GM12865 (cell line): ENCODE data around the gene BCAS2.
A peak's percentile ranks its signal among the peaks of the same experiment; 100 is the strongest.

Experiments
- DNase-seq: peaks from one replicate; pipeline ENCODE4 v3.0.0; 2010; ENCODE audit warnings: low read depth
- H3K4me3 ChIP-seq: 2 replicates; pipeline ENCODE4 v1.5.1; 2011; ENCODE audit warnings: mild to moderate bottlenecking, low read depth, low read length, control low read depth
- TF ChIP-seq, protein P1 (sequence below): IDR thresholded peaks from 2 replicates; pipeline ENCODE4 v1.5.1; 2011; ENCODE audit warnings: low read length, control low read depth, low read depth, inconsistent platforms; ENCODE audit not compliant: insufficient read depth; ENCODE audit errors: missing control alignments

Gene BCAS2

DNA sequence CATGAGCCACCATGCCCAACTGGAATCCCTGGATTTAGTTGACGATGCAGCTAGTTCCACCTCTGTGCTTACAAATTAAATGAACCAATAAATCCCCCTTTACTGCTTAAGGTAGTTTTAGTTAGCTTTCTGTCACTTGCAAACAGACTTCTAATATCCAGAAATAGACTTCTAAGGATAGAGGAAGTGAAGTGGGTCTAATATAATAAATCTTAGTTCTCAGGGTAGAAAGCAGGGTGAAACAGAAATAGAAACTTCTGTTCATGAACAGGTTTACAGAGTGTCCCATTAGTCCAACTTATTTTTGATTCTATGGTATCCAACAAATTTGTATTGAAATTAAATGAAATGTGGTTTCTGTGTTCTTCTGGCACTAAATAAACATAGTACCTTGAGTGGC is 20.1 kb downstream of the BCAS2 start:
- TF ChIP-seq, protein P1, sequence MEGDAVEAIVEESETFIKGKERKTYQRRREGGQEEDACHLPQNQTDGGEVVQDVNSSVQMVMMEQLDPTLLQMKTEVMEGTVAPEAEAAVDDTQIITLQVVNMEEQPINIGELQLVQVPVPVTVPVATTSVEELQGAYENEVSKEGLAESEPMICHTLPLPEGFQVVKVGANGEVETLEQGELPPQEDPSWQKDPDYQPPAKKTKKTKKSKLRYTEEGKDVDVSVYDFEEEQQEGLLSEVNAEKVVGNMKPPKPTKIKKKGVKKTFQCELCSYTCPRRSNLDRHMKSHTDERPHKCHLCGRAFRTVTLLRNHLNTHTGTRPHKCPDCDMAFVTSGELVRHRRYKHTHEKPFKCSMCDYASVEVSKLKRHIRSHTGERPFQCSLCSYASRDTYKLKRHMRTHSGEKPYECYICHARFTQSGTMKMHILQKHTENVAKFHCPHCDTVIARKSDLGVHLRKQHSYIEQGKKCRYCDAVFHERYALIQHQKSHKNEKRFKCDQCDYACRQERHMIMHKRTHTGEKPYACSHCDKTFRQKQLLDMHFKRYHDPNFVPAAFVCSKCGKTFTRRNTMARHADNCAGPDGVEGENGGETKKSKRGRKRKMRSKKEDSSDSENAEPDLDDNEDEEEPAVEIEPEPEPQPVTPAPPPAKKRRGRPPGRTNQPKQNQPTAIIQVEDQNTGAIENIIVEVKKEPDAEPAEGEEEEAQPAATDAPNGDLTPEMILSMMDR, result no peak
- DNase-seq, result peak; percentile 6
- no peak overlapping the region for H3K4me3 ChIP-seq

DNA sequence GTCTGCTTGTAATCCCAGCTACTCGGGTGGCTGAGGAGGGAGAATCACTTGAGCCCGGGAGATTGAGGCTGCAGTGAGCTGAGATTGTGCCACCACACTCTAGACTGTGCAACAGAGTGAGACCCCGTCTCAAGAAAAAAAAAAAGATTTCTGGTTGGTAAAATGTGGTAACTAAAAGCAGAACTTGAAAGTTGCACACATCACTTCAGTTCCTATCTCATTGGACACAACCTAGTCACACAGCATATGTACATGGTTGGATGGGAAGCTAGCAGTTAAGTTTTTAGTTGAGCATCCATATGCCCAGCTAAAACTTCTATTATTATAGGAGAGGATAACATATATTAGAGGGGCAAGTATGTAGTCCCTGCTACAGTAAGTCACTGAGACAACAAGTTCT is 22.1 kb downstream of the BCAS2 start:
- TF ChIP-seq, protein P1, result no peak
- DNase-seq, result peak; percentile 9
- no peak overlapping the region for H3K4me3 ChIP-seq

DNA sequence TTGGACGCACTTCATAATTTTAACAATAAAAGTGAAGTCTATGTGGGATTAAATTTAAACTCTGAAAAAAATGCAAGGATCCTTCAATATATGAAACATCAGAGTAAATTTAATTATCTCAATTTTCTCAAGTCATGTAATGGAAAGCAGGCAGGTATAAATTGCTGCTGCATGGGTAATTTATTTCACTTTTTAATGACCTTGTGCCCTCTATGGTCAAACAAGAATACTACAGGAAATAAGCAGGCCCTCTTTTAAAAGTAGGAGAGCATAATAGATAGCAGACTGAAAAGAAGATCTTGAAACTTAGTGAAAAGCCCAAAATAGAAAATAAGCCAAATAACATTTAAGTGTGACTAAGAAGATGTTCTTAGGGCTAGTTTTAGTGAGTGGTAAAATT is 22.9 kb downstream of the BCAS2 start:
- TF ChIP-seq, protein P1, result peak; percentile 28
- H3K4me3 ChIP-seq, result no peak overlapping the region
- peak; percentile 36 for DNase-seq

DNA sequence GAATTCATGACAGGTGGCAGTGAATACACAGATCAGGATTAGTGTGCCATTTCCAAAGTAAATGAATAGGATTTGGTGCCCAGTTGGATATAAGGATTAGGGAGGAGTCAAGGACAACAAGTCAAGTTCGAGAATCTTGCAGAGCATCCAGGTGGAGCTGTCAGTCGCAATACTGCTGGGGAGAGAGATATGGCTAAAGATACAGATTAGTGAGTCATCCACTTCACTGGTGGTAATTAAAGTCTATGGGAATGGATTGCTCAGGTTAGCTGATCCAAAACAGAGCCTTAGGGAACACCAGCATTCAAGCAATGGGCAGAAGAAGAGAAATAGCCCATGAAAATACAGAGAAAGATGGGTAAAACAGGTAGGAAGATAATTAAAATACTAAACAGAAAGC is 26.8 kb downstream of the BCAS2 start:
- DNase-seq, result no peak
- TF ChIP-seq, protein P1, result no peak
- no peak overlapping the region for H3K4me3 ChIP-seq

DNA sequence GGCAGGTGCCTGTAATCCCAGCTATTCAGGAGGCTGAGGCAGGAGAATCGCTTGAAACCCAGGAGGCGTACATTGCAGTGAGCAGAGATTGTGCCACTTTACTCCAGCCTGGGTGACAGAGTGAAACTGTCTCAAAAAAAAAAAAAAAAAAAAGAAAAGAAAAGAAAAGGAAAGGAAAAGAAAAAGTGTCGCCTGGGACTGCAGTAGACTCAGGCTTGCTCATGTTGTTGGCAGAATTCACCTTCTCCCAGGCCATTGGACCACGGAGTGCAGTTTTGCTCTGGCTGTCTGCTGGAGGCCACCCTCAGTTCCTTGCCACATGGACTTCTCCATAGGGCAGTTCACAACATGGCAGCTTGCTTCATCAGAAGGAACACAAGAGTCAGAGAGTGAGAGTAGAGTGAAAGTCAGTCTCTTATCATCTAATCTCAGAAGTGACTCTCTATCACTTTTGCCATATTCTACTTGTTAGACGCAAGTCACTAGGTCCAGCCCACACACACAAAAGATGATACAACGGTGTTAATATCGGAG is 29.2 kb downstream of the BCAS2 start:
- no peak for DNase-seq
- TF ChIP-seq, protein P1, result no peak
- no peak overlapping the region for H3K4me3 ChIP-seq

DNA sequence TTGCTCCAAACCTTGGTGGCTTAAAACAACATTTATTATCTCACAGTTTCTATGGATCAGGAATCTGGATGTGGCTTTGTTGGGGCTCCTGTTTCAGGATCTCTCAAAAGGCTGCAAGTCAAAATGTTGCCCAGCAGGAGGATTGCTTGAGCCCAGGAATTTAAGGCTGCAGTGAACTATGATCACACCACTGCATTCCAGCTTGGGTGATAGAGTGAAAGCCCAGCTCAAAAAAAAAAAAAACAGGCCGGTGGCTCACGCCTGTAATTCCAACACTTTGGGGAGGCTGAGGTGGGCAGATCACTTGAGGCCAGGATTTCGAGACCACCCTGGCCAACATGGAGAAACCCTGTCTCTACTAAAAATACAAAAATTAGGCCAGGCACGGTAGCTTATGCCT is 30.0 kb downstream of the BCAS2 start:
- TF ChIP-seq, protein P1, result no peak
- DNase-seq, result no peak
- H3K4me3 ChIP-seq, result no peak overlapping the region

DNA sequence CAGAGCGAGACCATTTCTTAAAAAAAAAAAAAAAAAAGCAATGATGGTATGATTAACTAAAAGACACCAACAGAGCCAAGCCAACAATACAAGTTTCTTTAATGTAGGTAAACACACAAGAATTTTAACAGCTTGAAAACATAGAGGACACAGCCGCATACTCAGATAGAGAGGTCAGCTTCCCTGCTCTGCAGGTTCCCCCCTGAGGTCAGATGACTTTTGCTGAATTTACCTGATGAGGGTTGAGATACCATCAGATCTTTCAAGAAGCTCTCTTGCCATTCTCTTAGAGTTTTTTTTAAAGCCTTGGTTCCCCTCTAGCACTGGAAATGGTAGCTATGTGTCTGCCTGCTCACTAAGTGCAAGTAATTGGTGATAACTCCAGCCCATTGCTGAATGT is 31.1 kb downstream of the BCAS2 start:
- TF ChIP-seq, protein P1, result no peak
- no peak overlapping the region for H3K4me3 ChIP-seq
- DNase-seq, result no peak
